Type B pancreatic cell (in vitro differentiated cells): Measurements from ENCODE around the gene OR52E4. TPM values are rescaled to one million over a fixed set of nuclear protein-coding genes. Genes with fewer than 3 reads are reported as not detected.

Experiments used
- DNase-seq: peaks from one replicate; pipeline ENCODE4 v3.0.0; 2021; ENCODE audit warnings: mixed read lengths; ENCODE audit not compliant: unreplicated experiment; ENCODE audit errors: extremely low spot score
- H3K27ac Mint-ChIP-seq: 2 replicates; pipeline ENCODE4 v1.8.0; 2021; ENCODE audit warnings: mild to moderate bottlenecking, mixed read lengths
- H3K27me3 Mint-ChIP-seq: 2 replicates; pipeline ENCODE4 v1.8.0; 2021; ENCODE audit warnings: mixed read lengths
- H3K36me3 Mint-ChIP-seq: 2 replicates; pipeline ENCODE4 v1.8.0; 2021; ENCODE audit warnings: mixed read lengths
- H3K4me1 Mint-ChIP-seq: one replicate; pipeline ENCODE4 v1.8.0; 2021; ENCODE audit warnings: mixed read lengths; ENCODE audit not compliant: unreplicated experiment
- H3K4me3 Mint-ChIP-seq: 2 replicates; pipeline ENCODE4 v1.8.0; 2021; ENCODE audit warnings: mild to moderate bottlenecking, mixed read lengths
- H3K9me3 Mint-ChIP-seq: 2 replicates; pipeline ENCODE4 v1.8.0; 2021; ENCODE audit warnings: mixed read lengths
- CTCF ChIP-seq: fragments of 200-600 bp; sonication (generic); conservative IDR thresholded peaks from 2 replicates; pipeline ENCODE4 v1.5.0; 2021; ENCODE audit warnings: antibody characterized with exemption, mild to moderate bottlenecking
- total RNA-seq: library from RNA; stranded (reverse); gene quantifications from 2 replicates; pipeline ENCODE4 v1.2.1, GENCODE V29; 2021; ENCODE audit warnings: low replicate concordance

Gene OR52E4
- total RNA-seq, 1 donor from 2014 or later = not detected

- Mint-ChIP-seq H3K27ac (no peak overlapping the region), H3K9me3 (peaks cover 30% of the 10 kb centered on the region), H3K36me3 (no peaks in the 10 kb centered on the region), H3K4me3 (no peak overlapping the region), H3K4me1 (no peaks in the 10 kb centered on the region), H3K27me3 (no peaks in the 10 kb centered on the region)
- no peak for DNase-seq
- no peak for TF ChIP-seq CTCF
Observed at GRCh38 chr11:5928811-5929210, 48.4 kb downstream of the OR52E4 start.

- peaks cover 30% of the 10 kb centered on the region for H3K9me3 Mint-ChIP-seq
- TF ChIP-seq CTCF = no peak
- H3K4me3 Mint-ChIP-seq = no peak overlapping the region
- no peak overlapping the region for H3K27ac Mint-ChIP-seq
- H3K36me3 Mint-ChIP-seq = no peaks in the 10 kb centered on the region
- no peaks in the 10 kb centered on the region for H3K4me1 Mint-ChIP-seq
- DNase-seq = no peak
- H3K27me3 Mint-ChIP-seq = no peaks in the 10 kb centered on the region
Observed at GRCh38 chr11:5929571-5930368, 49.3 kb downstream of the OR52E4 start.

GRCh38 chr11:5930614-5931013 is 50.2 kb downstream of the OR52E4 start:
- Mint-ChIP-seq H3K4me1 (no peaks in the 10 kb centered on the region), H3K27ac (no peak overlapping the region), H3K36me3 (no peaks in the 10 kb centered on the region), H3K27me3 (no peaks in the 10 kb centered on the region), H3K4me3 (no peak overlapping the region), H3K9me3 (peaks cover 29% of the 10 kb centered on the region)
- TF ChIP-seq CTCF = no peak
- DNase-seq = no peak

GRCh38 chr11:5931061-5931460 is 50.6 kb downstream of the OR52E4 start:
- no peaks in the 10 kb centered on the region for H3K36me3 Mint-ChIP-seq
- no peak overlapping the region for H3K27ac Mint-ChIP-seq
- no peak overlapping the region for H3K4me3 Mint-ChIP-seq
- H3K9me3 Mint-ChIP-seq = peaks cover 32% of the 10 kb centered on the region
- TF ChIP-seq CTCF = no peak
- no peaks in the 10 kb centered on the region for H3K27me3 Mint-ChIP-seq
- H3K4me1 Mint-ChIP-seq = no peaks in the 10 kb centered on the region
- no peak for DNase-seq

- H3K27ac Mint-ChIP-seq = no peak overlapping the region
- H3K4me3 Mint-ChIP-seq = no peak overlapping the region
- no peaks in the 10 kb centered on the region for H3K4me1 Mint-ChIP-seq
- DNase-seq = no peak
- H3K9me3 Mint-ChIP-seq = peaks cover 33% of the 10 kb centered on the region
- H3K36me3 Mint-ChIP-seq = no peaks in the 10 kb centered on the region
- TF ChIP-seq CTCF = no peak
- no peaks in the 10 kb centered on the region for H3K27me3 Mint-ChIP-seq
Observed at GRCh38 chr11:5932671-5933070, 52.2 kb downstream of the OR52E4 start.
